ENCODE results near the gene EPHA6.

Gene EPHA6

DNA sequence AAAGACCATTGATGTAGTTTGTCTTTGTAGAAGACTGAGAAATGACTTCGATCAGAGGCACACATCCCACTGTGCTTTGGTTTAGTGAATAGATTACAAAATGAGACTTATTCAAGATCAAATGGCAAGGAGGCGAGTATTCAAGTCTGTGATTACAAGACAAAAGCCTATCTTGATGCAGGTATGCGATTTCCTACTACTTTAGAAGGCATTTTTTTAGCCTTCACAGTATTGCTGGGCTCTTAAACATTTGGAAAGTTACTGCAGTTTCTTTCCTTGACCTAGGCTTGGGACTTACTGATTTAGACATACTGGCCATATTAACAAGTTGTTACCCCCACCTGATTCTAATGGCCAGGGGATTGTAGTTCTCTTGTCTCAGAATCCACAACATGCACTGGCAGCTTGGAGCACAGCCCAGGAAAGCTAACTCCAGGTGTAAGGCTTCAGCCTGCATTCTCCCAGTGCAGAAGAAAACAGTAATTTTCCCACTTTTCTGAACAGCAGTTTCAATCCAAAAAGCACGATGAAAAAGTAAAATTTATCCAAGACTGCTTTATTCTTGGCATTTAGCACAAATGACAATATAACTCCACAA is 311.6 kb downstream of the EPHA6 start:
- no peak overlapping the region for H3K4me3 ChIP-seq (ENCODE audit: control insufficient read depth, low read depth, low read length)
- TF ChIP-seq, protein P1, sequence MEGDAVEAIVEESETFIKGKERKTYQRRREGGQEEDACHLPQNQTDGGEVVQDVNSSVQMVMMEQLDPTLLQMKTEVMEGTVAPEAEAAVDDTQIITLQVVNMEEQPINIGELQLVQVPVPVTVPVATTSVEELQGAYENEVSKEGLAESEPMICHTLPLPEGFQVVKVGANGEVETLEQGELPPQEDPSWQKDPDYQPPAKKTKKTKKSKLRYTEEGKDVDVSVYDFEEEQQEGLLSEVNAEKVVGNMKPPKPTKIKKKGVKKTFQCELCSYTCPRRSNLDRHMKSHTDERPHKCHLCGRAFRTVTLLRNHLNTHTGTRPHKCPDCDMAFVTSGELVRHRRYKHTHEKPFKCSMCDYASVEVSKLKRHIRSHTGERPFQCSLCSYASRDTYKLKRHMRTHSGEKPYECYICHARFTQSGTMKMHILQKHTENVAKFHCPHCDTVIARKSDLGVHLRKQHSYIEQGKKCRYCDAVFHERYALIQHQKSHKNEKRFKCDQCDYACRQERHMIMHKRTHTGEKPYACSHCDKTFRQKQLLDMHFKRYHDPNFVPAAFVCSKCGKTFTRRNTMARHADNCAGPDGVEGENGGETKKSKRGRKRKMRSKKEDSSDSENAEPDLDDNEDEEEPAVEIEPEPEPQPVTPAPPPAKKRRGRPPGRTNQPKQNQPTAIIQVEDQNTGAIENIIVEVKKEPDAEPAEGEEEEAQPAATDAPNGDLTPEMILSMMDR (conservative IDR thresholded peaks at IDR 0.05; ENCODE audit: control insufficient read depth, insufficient read depth, low read depth, low read length), result no peak
- no peak for DNase-seq (ENCODE audit: low read depth)

DNA sequence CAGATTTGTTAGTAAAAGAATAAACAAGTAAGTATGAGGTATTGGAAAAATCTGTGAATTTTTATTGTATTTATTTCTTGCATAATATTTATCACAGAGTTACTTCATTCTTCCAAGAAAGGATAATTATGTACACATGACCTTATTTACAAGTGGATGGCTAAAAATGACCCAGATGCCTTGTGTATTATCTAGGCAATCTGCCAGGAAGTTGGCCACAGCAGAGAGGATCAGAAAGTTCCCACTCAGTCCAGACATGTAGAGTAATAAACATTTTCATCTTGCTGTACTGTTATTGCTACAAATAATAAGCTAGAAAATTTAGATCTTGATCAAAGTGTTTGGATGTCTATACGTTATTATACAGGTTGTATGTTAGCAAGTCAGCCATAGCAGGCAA is 317.1 kb downstream of the EPHA6 start:
- TF ChIP-seq, protein P1 (conservative IDR thresholded peaks at IDR 0.05; ENCODE audit: control insufficient read depth, insufficient read depth, low read depth, low read length), result no peak
- DNase-seq (ENCODE audit: low read depth), result no peak
- H3K4me3 ChIP-seq (ENCODE audit: control insufficient read depth, low read depth, low read length), result no peak overlapping the region

DNA sequence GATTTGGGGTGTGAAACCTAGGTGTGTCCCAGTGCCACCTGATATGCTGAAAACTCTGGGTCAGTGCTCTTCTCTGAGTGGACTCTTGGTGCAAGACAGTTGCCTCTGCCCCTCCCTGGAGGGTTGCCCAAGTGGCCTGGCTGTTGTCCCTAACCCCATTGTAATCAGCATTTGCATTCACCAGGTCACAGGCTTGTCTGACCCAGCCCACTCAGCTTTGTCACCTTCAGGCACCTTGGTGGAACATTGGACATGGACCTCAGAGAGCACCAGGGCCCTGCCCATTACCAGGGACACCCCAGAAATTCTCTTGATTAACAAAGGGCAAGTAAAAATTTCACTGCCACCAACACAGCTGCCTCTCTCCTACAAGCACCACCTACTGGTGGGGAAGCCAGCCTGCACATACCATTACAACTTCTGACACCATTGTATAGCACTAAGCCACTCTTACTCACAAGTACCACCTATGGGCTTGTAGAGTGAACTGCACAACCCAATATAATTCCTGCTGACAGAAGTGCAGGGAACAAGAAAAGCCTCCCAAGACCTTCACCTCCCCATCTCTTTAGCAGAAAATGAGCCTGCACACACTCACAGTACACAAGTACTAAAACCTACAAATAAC is 324.6 kb downstream of the EPHA6 start:
- H3K4me3 ChIP-seq (ENCODE audit: control insufficient read depth, low read depth, low read length), result no peak overlapping the region
- TF ChIP-seq, protein P1 (conservative IDR thresholded peaks at IDR 0.05; ENCODE audit: control insufficient read depth, insufficient read depth, low read depth, low read length), result no peak
- peak; percentile 0 for DNase-seq (ENCODE audit: low read depth)

DNA sequence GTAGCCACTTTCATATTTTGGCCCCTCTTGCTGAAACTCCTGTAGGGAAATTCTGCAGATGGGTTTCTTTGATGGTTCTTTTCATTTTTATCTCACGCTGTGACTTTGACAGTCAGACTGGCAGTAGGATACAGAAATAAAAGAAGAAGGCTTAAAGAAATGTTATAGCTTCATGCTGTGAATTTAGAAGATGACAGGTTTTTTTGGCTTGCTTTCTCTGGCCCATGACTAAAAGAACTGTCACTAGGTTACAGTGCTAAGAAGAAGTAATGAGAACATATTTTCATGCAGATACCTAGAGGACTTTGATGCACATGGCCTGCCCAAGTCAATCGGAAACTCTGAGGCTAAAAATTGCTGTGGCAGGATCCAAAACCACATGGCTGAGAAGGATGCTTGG is 334.5 kb downstream of the EPHA6 start:
- TF ChIP-seq, protein P1 (conservative IDR thresholded peaks at IDR 0.05; ENCODE audit: control insufficient read depth, insufficient read depth, low read depth, low read length), result no peak
- no peak overlapping the region for H3K4me3 ChIP-seq (ENCODE audit: control insufficient read depth, low read depth, low read length)
- DNase-seq (ENCODE audit: low read depth), result no peak

DNA sequence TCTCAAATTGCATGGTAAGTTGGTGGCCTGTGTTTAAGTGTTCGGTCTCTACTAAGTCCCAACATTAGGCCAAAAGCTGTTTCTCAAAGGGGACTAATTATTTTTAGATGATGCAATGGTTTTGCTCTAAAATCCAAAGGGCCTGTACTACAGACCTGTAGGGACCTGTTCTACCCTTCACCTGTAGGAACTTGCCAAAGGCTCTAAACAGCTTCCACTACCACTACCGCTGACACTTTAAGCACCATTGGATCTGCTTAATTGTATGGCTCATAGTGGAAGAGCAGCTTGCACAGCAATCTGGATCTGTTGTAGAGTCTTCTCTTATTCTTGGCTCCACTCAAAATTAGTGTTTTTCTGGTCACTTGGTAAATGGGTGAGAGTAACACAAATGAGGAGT is 346.8 kb downstream of the EPHA6 start:
- H3K4me3 ChIP-seq (ENCODE audit: control insufficient read depth, low read depth, low read length), result no peak overlapping the region
- TF ChIP-seq, protein P1 (conservative IDR thresholded peaks at IDR 0.05; ENCODE audit: control insufficient read depth, insufficient read depth, low read depth, low read length), result no peak

DNA sequence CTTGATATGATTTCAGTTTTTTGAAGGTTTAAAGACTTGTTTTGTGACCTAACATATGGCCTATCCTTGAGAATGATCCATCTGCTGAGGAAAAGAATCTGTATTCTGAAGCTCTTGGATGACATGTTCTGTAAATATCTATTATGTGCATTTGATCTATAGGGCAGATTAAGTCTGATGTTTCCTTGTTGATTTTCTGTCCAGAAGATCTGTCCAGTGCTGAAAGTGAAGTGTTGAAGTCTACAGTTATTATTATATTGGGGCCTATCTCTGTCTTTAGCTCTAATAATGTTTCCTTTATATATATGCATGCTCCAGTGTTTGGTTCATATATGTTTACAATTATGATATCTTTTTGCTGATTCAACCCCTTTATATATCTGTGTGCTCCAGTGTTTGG is 362.8 kb downstream of the EPHA6 start:
- TF ChIP-seq, protein P1 (conservative IDR thresholded peaks at IDR 0.05; ENCODE audit: control insufficient read depth, insufficient read depth, low read depth, low read length), result no peak

More for the DNA sequence above, 346.8 kb downstream of the EPHA6 start:
- no peak for DNase-seq (ENCODE audit: low read depth)

More for the DNA sequence above, 362.8 kb downstream of the EPHA6 start:
- no peak overlapping the region for H3K4me3 ChIP-seq (ENCODE audit: control insufficient read depth, low read depth, low read length)
- no peak for DNase-seq (ENCODE audit: low read depth)

Data from fibroblast of mammary gland (primary cell).